ENCODE results near the gene STK35. TPM values are rescaled to one million over a fixed set of nuclear protein-coding genes. Genes with fewer than 3 reads are reported as not detected.
A peak's percentile ranks its signal among the peaks of the same experiment; 100 is the strongest.

STK35 gene
- total RNA-seq, 1 donor: 13.2 TPM

DNA sequence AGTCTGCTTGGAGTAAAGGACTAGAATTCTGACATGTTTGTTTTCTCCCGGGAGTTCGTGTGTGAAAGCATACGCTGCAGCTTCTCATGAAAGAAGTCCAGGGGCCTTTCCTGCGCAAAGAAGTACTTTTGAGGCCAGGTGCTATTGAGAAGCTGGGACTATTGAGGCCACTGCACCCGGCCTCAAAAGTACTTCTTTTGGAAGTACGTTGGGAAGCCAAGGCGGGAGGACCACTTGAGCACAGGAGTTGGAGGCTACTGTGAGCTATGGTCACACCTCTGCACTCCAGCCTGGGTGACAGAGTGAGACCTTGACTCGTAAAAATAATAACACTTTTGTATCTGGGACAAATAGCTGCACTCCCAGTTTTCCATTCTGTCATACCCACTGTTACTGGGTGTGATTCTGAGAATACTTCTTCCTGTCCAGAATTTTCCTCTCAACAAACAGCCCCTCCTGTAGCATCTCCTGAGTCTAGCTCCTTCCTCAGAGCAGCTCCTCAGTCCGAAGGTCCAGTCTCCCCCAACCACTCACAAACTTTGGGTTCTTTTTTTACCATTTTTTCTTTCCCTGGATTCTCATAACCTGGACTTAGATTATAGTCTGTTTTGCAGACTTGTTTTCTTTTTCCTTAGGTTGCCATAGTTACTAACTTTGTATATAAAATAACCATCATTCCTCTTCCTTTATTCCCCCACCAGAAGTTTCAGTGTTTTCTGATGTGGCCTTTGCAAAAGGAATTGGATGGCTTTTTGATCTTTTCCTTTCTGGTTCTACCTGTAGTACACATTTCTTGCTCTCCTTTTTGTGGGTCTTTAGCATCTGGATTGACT, 12.7 kb downstream of the STK35 start:
- no peak for DNase-seq (ENCODE audit: low read depth)
- no peak overlapping the region for H3K4me3 ChIP-seq (ENCODE audit: low read depth, low read length)
- TF ChIP-seq, protein P1, sequence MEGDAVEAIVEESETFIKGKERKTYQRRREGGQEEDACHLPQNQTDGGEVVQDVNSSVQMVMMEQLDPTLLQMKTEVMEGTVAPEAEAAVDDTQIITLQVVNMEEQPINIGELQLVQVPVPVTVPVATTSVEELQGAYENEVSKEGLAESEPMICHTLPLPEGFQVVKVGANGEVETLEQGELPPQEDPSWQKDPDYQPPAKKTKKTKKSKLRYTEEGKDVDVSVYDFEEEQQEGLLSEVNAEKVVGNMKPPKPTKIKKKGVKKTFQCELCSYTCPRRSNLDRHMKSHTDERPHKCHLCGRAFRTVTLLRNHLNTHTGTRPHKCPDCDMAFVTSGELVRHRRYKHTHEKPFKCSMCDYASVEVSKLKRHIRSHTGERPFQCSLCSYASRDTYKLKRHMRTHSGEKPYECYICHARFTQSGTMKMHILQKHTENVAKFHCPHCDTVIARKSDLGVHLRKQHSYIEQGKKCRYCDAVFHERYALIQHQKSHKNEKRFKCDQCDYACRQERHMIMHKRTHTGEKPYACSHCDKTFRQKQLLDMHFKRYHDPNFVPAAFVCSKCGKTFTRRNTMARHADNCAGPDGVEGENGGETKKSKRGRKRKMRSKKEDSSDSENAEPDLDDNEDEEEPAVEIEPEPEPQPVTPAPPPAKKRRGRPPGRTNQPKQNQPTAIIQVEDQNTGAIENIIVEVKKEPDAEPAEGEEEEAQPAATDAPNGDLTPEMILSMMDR (IDR thresholded peaks at IDR 0.05; ENCODE audit: insufficient read depth, low read length): no peak

DNA sequence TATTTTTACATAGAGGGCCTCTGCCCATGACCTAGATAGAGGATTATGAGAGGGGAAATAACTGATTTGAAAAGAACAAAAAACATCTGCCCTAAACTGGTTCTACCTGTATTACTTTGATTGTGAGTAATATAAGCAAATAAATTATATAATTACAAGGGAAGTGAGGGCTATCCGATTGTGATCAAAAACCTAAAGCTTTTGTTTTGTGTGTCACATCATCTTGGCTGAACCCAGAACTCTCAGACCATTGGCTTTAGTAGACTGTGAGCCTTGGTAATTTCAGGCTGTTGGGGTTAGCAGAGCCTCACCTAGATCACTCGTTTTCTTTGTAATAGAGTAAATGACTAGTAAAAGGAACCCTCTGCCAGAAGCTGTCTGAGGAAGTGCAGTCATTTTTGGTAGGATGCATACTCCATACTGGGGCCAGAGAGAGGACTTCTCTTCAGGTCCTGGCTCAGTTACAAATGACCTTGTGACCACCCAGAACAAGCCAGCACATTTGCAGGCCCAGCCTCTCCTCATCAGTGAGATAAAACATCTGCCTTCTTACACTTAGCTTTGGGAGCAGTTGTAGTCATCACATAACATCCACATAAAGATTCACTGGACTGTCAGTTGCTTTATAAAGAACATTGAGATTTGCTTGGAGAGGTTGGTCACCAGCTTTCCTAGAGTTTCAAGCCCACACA, 13.5 kb downstream of the STK35 start:
- TF ChIP-seq, protein P1 (IDR thresholded peaks at IDR 0.05; ENCODE audit: insufficient read depth, low read length): no peak
- no peak overlapping the region for H3K4me3 ChIP-seq (ENCODE audit: low read depth, low read length)
- DNase-seq (ENCODE audit: low read depth): peak; percentile 90

DNA sequence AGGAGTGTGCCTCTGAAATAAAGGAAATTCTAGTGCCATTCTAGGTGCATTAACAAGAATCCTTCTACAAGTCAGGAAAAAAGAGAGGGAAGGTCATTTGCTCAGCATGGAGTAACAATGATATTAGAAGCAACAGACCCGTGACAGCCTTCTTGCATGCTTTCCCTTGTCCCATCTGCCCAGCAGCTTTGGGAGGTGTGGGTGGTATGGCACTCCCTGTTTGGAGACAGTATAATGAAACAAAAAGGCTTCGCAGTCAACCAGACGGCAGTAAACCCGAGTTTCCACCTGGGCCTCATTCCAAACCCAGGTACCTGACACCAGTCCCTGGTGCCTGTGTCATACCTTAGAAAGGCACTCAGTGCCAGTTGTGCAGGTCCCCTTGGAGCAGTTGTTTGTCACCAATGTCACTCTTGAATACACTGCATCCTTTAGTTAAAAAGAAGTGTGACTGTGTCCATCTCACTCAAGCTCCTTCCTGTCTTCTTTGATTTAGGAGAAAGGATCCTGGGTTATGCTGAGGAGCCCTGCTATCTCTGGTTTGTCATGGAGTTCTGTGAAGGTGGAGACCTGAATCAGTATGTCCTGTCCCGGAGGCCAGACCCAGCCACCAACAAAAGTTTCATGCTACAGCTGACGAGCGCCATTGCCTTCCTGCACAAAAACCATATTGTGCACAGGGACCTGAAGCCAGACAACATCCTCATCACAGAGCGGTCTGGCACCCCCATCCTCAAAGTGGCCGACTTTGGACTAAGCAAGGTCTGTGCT, 14.7 kb downstream of the STK35 start:
- TF ChIP-seq, protein P1 (IDR thresholded peaks at IDR 0.05; ENCODE audit: insufficient read depth, low read length): no peak
- no peak overlapping the region for H3K4me3 ChIP-seq (ENCODE audit: low read depth, low read length)
- DNase-seq (ENCODE audit: low read depth): no peak

DNA sequence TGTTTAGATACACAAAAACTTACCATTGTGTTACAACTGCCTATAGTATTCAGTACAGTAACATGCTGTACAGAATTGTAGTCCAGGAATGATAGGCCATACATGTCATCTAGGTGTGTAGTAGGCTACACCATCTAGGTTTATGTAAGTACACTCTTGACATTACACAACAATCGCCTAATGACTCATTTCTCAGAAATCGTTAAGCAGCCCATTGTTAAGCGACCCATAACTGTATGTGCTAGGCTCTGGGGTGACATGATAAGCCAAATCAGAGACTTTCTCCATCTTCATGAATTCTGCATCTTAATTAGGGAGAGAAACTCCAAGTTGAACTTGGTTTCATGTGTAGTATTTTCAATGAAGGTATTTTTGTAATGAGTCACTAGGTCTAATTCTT, 17.2 kb downstream of the STK35 start:
- DNase-seq (ENCODE audit: low read depth): no peak
- TF ChIP-seq, protein P1 (IDR thresholded peaks at IDR 0.05; ENCODE audit: insufficient read depth, low read length): no peak
- no peak overlapping the region for H3K4me3 ChIP-seq (ENCODE audit: low read depth, low read length)

DNA sequence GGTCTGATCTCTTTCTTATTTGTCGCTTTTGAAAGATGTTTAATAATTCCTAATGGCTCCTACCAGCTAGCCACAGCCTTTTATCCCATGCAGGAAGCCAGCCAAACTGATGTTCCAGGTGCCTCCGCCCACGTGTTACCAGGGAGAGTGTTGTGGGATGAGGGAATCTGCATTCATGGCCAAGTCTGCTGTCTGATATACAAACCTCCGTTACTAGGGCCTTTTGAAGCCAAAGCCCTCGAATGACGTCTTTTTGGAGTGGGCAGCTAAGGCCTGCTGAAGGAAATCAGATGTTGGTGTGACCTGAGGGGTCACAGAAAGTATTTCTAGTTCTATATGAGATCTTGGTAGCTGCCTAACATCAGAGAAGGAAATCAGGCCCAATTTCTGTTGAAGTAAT, 21.3 kb downstream of the STK35 start:
- peak; percentile 83 for DNase-seq (ENCODE audit: low read depth)
- no peak overlapping the region for H3K4me3 ChIP-seq (ENCODE audit: low read depth, low read length)
- TF ChIP-seq, protein P1 (IDR thresholded peaks at IDR 0.05; ENCODE audit: insufficient read depth, low read length): no peak

DNA sequence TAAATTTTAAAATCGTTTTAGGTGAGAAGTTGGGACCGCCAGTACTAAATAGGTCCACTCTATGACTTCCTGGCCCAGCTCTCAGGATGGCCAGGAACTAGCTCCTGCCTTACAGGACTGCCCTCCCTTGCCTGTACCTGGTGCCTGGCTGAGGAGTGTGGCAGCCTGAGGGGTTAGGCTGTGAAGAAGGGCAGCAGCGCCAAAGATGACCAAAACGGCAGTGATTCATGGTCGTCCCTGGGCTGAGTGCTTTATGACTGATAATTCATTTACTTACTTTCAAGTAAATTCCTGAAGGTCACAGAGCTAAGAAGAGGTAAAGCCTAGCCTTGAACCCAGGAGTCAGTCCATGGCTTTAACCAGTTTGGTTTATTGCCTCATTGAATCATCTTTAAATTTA, 22.1 kb downstream of the STK35 start:
- H3K4me3 ChIP-seq (ENCODE audit: low read depth, low read length): no peak overlapping the region
- TF ChIP-seq, protein P1 (IDR thresholded peaks at IDR 0.05; ENCODE audit: insufficient read depth, low read length): no peak
- no peak for DNase-seq (ENCODE audit: low read depth)

All from fibroblast of the aortic adventitia (primary cell).